ENCODE measurements around the gene SLC39A3. TPM values are rescaled to one million over a fixed set of nuclear protein-coding genes. Genes with fewer than 3 reads are reported as not detected.

Gene SLC39A3
- total RNA-seq, 2 experiments from 2014 or later = 26.6 to 46.0 TPM

DNA sequence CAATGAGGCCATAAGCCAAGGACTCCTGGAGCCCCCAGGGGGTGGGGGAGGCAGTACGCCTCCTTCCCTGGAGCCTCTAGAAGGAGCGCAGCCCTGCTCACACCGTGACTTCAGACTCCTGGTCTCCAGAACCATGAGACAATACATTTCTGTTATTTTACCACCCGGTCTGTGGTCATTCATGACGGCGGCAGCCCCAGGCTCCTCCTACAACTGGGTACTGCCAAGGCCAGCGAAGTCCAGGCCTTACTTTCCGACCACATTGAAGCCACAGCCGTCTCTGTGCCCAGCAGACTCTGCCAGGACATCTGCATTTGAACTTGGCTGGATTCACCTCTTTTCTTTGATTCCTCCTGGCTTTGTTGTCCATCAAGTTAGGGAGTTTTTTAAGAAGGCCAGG is 47.9 kb downstream of the SLC39A3 start:
- ATAC-seq (no peak), DNase-seq (no peak)
- Mint-ChIP-seq H3K27me3 (no peaks in the 10 kb centered on the region), H3K36me3 (ENCODE audit: low read depth) (no peaks in the 10 kb centered on the region), H3K9me3 (ENCODE audit: low read depth) (no peaks in the 10 kb centered on the region), H3K27ac (no peak overlapping the region), H3K4me1 (no peaks in the 10 kb centered on the region), H3K4me3 (no peak overlapping the region)
- CTCF ChIA-PET = no interaction called here
- intact Hi-C loops (cut with DNase I, micrococcal nuclease) = no loop called here
- POLR2A ChIA-PET = no interaction called here

DNA sequence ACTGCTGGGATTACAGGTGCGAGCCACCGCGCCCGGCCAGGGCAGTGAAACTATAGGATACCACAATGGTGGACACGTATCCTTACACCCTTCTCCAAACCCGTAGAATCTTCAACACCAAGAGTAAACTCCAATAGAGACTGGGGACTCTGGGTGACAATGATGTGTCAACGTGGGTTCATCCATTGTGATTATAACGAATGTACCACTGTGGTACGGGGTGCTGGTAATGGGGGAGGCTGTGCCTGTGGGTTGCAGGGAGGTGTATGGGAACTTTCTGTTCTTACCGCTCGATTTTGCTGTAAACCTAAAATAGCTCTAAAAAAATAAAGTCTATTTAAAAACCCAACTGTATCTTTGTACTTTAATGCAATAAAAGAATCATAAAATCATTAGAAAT is 49.0 kb downstream of the SLC39A3 start:
- intact Hi-C loops (cut with DNase I, micrococcal nuclease) = no loop called here
- Mint-ChIP-seq H3K4me3 (no peak overlapping the region), H3K27me3 (no peaks in the 10 kb centered on the region), H3K27ac (no peak overlapping the region), H3K4me1 (no peaks in the 10 kb centered on the region), H3K36me3 (ENCODE audit: low read depth) (no peaks in the 10 kb centered on the region), H3K9me3 (ENCODE audit: low read depth) (no peaks in the 10 kb centered on the region)
- ATAC-seq (no peak), DNase-seq (no peak)
- POLR2A ChIA-PET = no interaction called here
- CTCF ChIA-PET = no interaction called here

DNA sequence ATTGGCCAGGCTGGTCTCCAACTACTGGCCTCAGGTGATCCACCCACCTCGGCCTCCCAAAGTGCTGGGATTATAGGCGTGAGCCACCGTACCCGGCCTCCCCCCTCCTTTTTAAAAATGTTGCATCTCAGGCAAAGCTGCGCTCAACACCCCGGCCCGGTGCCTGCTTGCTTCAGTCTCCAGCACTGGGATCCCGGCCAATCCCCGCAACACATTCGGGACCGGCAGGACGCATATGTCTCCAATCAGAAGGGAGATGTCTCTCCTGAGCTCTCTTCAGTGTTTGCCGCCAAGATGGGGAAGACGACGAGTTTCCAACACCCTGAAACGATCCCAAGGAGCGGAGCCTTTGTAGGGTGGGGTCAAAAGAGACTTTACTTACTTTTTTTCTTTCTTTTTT is 53.5 kb downstream of the SLC39A3 start:
- no peak for ATAC-seq
- intact Hi-C loops (cut with DNase I, micrococcal nuclease) = no loop called here
- POLR2A ChIA-PET = no interaction called here
- no peaks in the 10 kb centered on the region for H3K27me3 Mint-ChIP-seq
- H3K4me1 Mint-ChIP-seq = no peaks in the 10 kb centered on the region
- no peaks in the 10 kb centered on the region for H3K9me3 Mint-ChIP-seq (ENCODE audit: low read depth)
- CTCF ChIA-PET = no interaction called here
- H3K27ac Mint-ChIP-seq = no peak overlapping the region
- no peak for DNase-seq
- no peak overlapping the region for H3K4me3 Mint-ChIP-seq
- H3K36me3 Mint-ChIP-seq (ENCODE audit: low read depth) = no peaks in the 10 kb centered on the region

DNA sequence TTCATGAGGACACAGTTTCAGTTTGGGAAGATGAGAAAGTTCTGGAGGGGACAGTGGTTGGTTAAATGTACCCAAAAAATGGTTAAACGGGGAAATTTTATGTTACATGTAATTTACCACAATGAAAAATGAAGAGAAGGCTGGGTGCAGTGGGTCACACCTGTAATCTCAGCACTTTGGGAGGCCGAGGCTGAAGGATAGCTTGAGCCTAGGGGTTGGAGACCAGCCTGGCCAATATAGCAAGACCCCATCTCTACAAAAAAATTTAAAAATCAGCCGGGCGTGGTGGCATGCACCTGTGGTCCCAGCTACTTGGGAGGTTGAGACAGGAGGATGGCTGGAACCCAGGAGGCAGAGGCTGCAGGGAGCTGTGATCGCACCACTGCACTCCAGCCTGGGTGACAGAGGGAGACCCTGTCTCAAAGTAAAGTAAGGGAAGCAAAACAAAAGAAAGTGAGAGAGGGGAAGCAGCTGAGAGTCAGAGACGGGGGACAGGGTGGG is 54.6 kb downstream of the SLC39A3 start:
- Mint-ChIP-seq H3K27me3 (no peaks in the 10 kb centered on the region), H3K4me3 (no peak overlapping the region), H3K9me3 (ENCODE audit: low read depth) (no peaks in the 10 kb centered on the region), H3K36me3 (ENCODE audit: low read depth) (no peaks in the 10 kb centered on the region), H3K27ac (no peak overlapping the region), H3K4me1 (no peaks in the 10 kb centered on the region)
- CTCF ChIA-PET = interaction anchor here (0.6 to 0.8 kb wide), 2 partner anchors 64 to 320 kb away, joined by 3 read pairs; no protein-coding TSS in a partner anchor
- ATAC-seq = no peak
- POLR2A ChIA-PET = no interaction called here
- DNase-seq = no peak
- intact Hi-C loops (cut with DNase I, micrococcal nuclease) = no loop called here

DNA sequence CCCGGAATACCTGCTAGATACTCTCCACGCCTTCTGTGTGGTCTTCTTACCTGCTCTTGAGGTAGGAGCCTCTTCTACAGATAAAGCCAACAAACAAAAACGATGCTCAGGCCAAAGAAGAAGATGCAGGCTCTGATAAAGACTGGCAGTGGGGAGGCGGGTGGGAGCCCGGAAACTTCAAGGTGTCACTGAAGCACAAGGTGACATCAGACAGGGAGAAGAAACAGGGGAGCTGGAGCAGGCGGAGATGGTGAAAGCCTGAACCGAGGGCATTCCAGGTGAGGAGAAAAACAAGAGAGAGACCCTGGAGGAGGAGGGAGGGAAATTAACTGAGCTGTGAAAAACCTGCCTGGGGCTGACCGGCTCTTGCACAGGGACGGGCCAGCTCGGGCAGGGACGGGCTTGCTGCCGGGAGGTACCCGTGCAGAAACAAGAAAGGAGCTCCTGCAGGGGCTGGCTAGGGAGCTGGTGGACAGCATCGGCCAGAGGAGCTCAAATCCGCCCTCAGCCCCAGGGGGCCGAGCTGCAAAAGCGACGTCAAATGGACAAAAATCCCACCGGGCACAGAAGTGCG is 56.3 kb downstream of the SLC39A3 start:
- intact Hi-C loops (cut with DNase I, micrococcal nuclease) = no loop called here
- no peaks in the 10 kb centered on the region for H3K36me3 Mint-ChIP-seq (ENCODE audit: low read depth)
- no peaks in the 10 kb centered on the region for H3K27me3 Mint-ChIP-seq
- POLR2A ChIA-PET = no interaction called here
- CTCF ChIA-PET = interaction anchor here (0.7 kb wide), 1 partner anchor 203 kb away, joined by 3 read pairs; no protein-coding TSS in a partner anchor
- H3K9me3 Mint-ChIP-seq (ENCODE audit: low read depth) = peaks cover 2% of the 10 kb centered on the region
- ATAC-seq (no peak), DNase-seq (no peak)
- no peaks in the 10 kb centered on the region for H3K4me1 Mint-ChIP-seq
- H3K4me3 Mint-ChIP-seq = no peak overlapping the region
- H3K27ac Mint-ChIP-seq = no peak overlapping the region

Other genes with a start within 250 kb of the SLC39A3 start
- gene GNG7, start 37.3 kb downstream of the SLC39A3 start, total RNA-seq = 1 to 10 TPM; 1.1 to 1.2 TPM
- under 1 TPM; 0.21 to 0.33 TPM for gene DIRAS1, start 18.6 kb downstream of the SLC39A3 start, total RNA-seq
- 10 to 100 TPM; 53.0 to 62.2 TPM for gene SGTA, start 43.3 kb upstream of the SLC39A3 start, total RNA-seq
- 100 to 1,000 TPM; 135 to 144 TPM for gene THOP1, start 45.5 kb upstream of the SLC39A3 start, total RNA-seq
- 1 to 10 TPM; 1.9 to 2.3 TPM for gene ZNF554, start 79.9 kb upstream of the SLC39A3 start, total RNA-seq
- 1 to 10 TPM; 1.9 TPM for gene ZNF555, start 101.5 kb upstream of the SLC39A3 start, total RNA-seq
- not detected for gene ZNF556, start 127.3 kb upstream of the SLC39A3 start, total RNA-seq
- gene ZNF57, start 160.9 kb upstream of the SLC39A3 start, total RNA-seq = 1 to 10 TPM; 5.9 to 7.1 TPM
- 1 to 10 TPM; 4.3 to 4.8 TPM for gene ZNF77, start 205.0 kb upstream of the SLC39A3 start, total RNA-seq
- gene TLE6, start 237.5 kb upstream of the SLC39A3 start, total RNA-seq = 1 to 10 TPM; 2.6 to 3.5 TPM